Endothelial cell of umbilical vein (primary cell): ENCODE measurements around the gene NLGN1. TPM values are rescaled to one million over a fixed set of nuclear protein-coding genes. Genes with fewer than 3 reads are reported as not detected.

Experiments
- BruUV-seq: library from RNA; stranded (reverse); fragments of 400-500 nt; replicated peaks from 2 replicates; lab custom pipeline; 2021; lab: Mats Ljungman, UMichigan
- CTCF ChIA-PET: fragments of 300-600, 350-600 bp; sonication (Branson Sonifier 250); formaldehyde crosslinking; loops from one replicate; lab custom pipeline; 2021; ENCODE audit warnings: antibody characterized with exemption, inconsistent platforms; lab: Charles Lee
- POLR2A ChIA-PET: fragments of 300-600, 350-600 bp; sonication (Branson Sonifier 250); formaldehyde crosslinking; loops from one replicate; lab custom pipeline; 2021; ENCODE audit warnings: antibody characterized with exemption, inconsistent platforms; lab: Charles Lee
- DNase-seq: peaks from one replicate; pipeline ENCODE4 v3.0.0-alpha.2; 2011; ENCODE audit warnings: low read depth, low spot score
- FAIRE-seq: peaks from 2 replicates; lab custom pipeline; 2011; peaks lifted over from hg19 to GRCh38; lab: Jason Lieb, UNC
- H2AFZ ChIP-seq: 2 replicates; pipeline ENCODE4 v1.6.0; 2012; ENCODE audit warnings: low read depth, low read length, control low read depth, inconsistent platforms
- H3K27ac ChIP-seq: 2 replicates; pipeline ENCODE4 v1.5.1; 2011; ENCODE audit warnings: low read depth, mild to moderate bottlenecking, control low read depth, low read length, moderate library complexity; ENCODE audit not compliant: insufficient read depth
- H3K27me3 ChIP-seq, 2 experiments: 2 replicates each; pipeline versions ENCODE4 v1.6.0 to v1.6.1; 2011; ENCODE audit warnings: low read length in 2 of 2, mixed read lengths in 1 of 2; ENCODE audit not compliant: control insufficient read depth in 2 of 2, insufficient read depth in 2 of 2
- H3K36me3 ChIP-seq, 2 experiments: 2 replicates in 1 of 2; 3 replicates in 1 of 2; pipeline ENCODE4 v1.5.1; 2011; ENCODE audit warnings: low read length in 2 of 2, mild to moderate bottlenecking in 1 of 2, moderate library complexity in 1 of 2; ENCODE audit not compliant: control insufficient read depth in 2 of 2, insufficient read depth in 2 of 2; ENCODE audit errors: extremely low read depth in 1 of 2
- H3K4me1 ChIP-seq: 3 replicates; pipeline ENCODE4 v1.5.1; 2011; ENCODE audit warnings: mild to moderate bottlenecking, low read length; ENCODE audit not compliant: control insufficient read depth, insufficient read depth; ENCODE audit errors: extremely low read depth
- H3K4me2 ChIP-seq: 2 replicates; pipeline ENCODE4 v1.6.1; 2011; ENCODE audit warnings: low read length, control low read depth, mixed read lengths; ENCODE audit not compliant: insufficient read depth
- H3K4me3 ChIP-seq, 3 experiments: fragments of 200-600 bp in 1 of 3; sonication (generic), shearing (Covaris generic) in 1 of 3; replicated peaks in 1 of 3; 2 replicates each; pipeline ENCODE4 v1.5.1; 2011 to 2016; ENCODE audit warnings: control low read depth in 3 of 3, low read length in 3 of 3, mild to moderate bottlenecking in 2 of 3, inconsistent platforms in 1 of 3, low read depth in 1 of 3, moderate library complexity in 1 of 3; ENCODE audit not compliant: insufficient read depth in 1 of 3
- H3K79me2 ChIP-seq: 2 replicates; pipeline ENCODE4 v1.6.0; 2012; ENCODE audit warnings: low read length, inconsistent platforms; ENCODE audit not compliant: control insufficient read depth, insufficient read depth
- H3K9ac ChIP-seq: replicated peaks from 2 replicates; pipeline ENCODE3; 2011; ENCODE audit warnings: low read length, control low read depth; ENCODE audit not compliant: insufficient read depth; ENCODE audit errors: extremely low read depth
- H3K9me1 ChIP-seq: replicated peaks from 3 replicates; pipeline ENCODE4 v1.6.0; 2011; ENCODE audit warnings: mild to moderate bottlenecking, low read length; ENCODE audit not compliant: control insufficient read depth, insufficient read depth; ENCODE audit errors: extremely low read depth
- H3K9me3 ChIP-seq: replicated peaks from 2 replicates; pipeline ENCODE4 v1.5.1; 2012; ENCODE audit warnings: low read length, inconsistent platforms; ENCODE audit not compliant: control insufficient read depth, insufficient read depth
- H4K20me1 ChIP-seq: replicated peaks from 2 replicates; pipeline ENCODE3; 2011; ENCODE audit warnings: mild to moderate bottlenecking, low read length; ENCODE audit not compliant: control insufficient read depth, insufficient read depth; ENCODE audit errors: extremely low read depth
- EZH2 ChIP-seq: IDR thresholded peaks from 2 replicates; pipeline ENCODE4 v1.6.1; 2012; ENCODE audit warnings: borderline replicate concordance, low read depth, mild to moderate bottlenecking, moderate library complexity, low read length, inconsistent platforms; ENCODE audit not compliant: severe bottlenecking
- FOS ChIP-seq: IDR thresholded peaks from 2 replicates; pipeline ENCODE4 v1.6.1; 2011; ENCODE audit warnings: mild to moderate bottlenecking, low read length, moderate library complexity, borderline replicate concordance; ENCODE audit not compliant: insufficient read depth
- GATA2 ChIP-seq: IDR thresholded peaks from 2 replicates; pipeline ENCODE4 v1.7.0; 2011; ENCODE audit warnings: low read depth, mild to moderate bottlenecking, moderate library complexity, mixed read lengths, low read length; ENCODE audit not compliant: insufficient read length, insufficient read depth
- JUN ChIP-seq: IDR thresholded peaks from 2 replicates; pipeline ENCODE4 v1.6.1; 2011; ENCODE audit warnings: borderline replicate concordance, low read depth; ENCODE audit not compliant: insufficient read length, insufficient read depth
- MYC ChIP-seq: IDR thresholded peaks from one replicate; pipeline ENCODE4 v1.6.1; 2011; ENCODE audit warnings: mild to moderate bottlenecking, low read depth, low read length
- POLR2A ChIP-seq: IDR thresholded peaks from 2 replicates; pipeline ENCODE4 v1.6.1; 2012; ENCODE audit warnings: low read depth, mild to moderate bottlenecking, control low read depth, low read length
- POLR2AphosphoS5 ChIP-seq: IDR thresholded peaks from 2 replicates; pipeline ENCODE4 v1.6.1; 2012; ENCODE audit warnings: low read depth, mild to moderate bottlenecking, control low read depth, low read length, moderate library complexity; ENCODE audit not compliant: insufficient read depth
- dilution Hi-C: fragments of 300-500 bp; cut with MboI; formaldehyde crosslinking; loops from one replicate; pipeline ENCODE4 v1.15.0; 2019; ENCODE audit warnings: low sequenced_read_pairs; ENCODE audit not compliant: extremely low pct_ligation_motif_present
- intact Hi-C: fragments of 100-400 bp; cut with micrococcal nuclease; formaldehyde crosslinking; loops from one replicate; pipeline ENCODE4 v1.10.0; 2022
- polyA plus RNA-seq, 4 experiments: library from polyadenylated mRNA; depleted of rRNA in 3 of 4; stranded (reverse) in 3 of 4; unstranded in 1 of 4; fragments of >200 nt; gene quantifications; 2 replicates each; pipeline versions ENCODE4 v1.2.1 to v1.2.3, GENCODE V29; 2011 to 2012; ENCODE audit warnings: missing spikeins in 1 of 4
- total RNA-seq: library from RNA; stranded (reverse); gene quantifications from 2 replicates; pipeline ENCODE4 v1.2.3, GENCODE V29; 2021
- TF ChIP-seq, protein P1 (sequence below): IDR thresholded peaks from 2 replicates; pipeline ENCODE4 v1.6.1; 2011; ENCODE audit not compliant: insufficient read depth, insufficient read length
- TF ChIP-seq, protein P2 (sequence below), 2 donors: IDR thresholded peaks; 1 replicate in 1 of 2; 2 replicates in 1 of 2; pipeline ENCODE4 v1.5.1; 2011; ENCODE audit warnings: low read length in 2 of 2, mild to moderate bottlenecking in 2 of 2, moderate library complexity in 2 of 2, control low read depth in 1 of 2, inconsistent platforms in 1 of 2, low read depth in 1 of 2; ENCODE audit not compliant: insufficient read depth in 1 of 2; ENCODE audit errors: extremely low read depth in 1 of 2

NLGN1 gene
- total and polyA plus RNA-seq, 2 donors (not counting 3 experiments of a cell fraction or from before 2014, with no cell fraction given), result 7.9 to 16.3 TPM

DNA sequence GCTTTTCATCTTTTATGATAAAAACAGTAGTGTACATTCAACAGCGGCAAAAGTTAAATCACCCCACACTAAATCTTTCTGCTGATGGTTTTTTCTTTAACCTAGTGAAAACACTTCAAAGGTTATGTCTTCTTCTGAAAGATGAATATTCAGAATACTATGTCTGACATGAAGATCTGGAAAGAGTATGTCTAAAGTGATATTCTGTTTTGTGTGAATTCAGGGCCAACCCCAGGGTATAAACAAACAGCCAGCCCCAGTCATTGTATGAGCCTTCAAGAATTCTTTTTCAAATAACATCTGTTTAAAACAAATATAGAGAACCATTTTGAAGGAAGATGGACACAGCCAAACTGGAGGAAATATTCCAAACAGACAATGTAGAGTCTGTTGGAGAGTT is 880.5 kb downstream of the NLGN1 start:
- Histone ChIP-seq H3K79me2 (no peaks in the 10 kb centered on the region), H4K20me1 (no peaks in the 10 kb centered on the region), H3K4me2 (no peak overlapping the region), H3K27ac (no peak overlapping the region), H3K9me3 (no peaks in the 10 kb centered on the region), H3K4me3 (no peak overlapping the region), H3K4me1 (no peaks in the 10 kb centered on the region), H3K27me3 (no peaks in the 10 kb centered on the region), H3K9me1 (no peaks in the 10 kb centered on the region), H3K36me3 (no peaks in the 10 kb centered on the region), H2AFZ (no peak overlapping the region), H3K9ac (no peak overlapping the region)
- TF ChIP-seq FOS, result no peak
- TF ChIP-seq POLR2AphosphoS5, result no peak
- TF ChIP-seq GATA2, result no peak
- TF ChIP-seq MYC, result no peak
- TF ChIP-seq JUN, result no peak
- no peak for TF ChIP-seq POLR2A
- TF ChIP-seq, protein P1, sequence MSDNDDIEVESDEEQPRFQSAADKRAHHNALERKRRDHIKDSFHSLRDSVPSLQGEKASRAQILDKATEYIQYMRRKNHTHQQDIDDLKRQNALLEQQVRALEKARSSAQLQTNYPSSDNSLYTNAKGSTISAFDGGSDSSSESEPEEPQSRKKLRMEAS, result no peak
- TF ChIP-seq, protein P2, sequence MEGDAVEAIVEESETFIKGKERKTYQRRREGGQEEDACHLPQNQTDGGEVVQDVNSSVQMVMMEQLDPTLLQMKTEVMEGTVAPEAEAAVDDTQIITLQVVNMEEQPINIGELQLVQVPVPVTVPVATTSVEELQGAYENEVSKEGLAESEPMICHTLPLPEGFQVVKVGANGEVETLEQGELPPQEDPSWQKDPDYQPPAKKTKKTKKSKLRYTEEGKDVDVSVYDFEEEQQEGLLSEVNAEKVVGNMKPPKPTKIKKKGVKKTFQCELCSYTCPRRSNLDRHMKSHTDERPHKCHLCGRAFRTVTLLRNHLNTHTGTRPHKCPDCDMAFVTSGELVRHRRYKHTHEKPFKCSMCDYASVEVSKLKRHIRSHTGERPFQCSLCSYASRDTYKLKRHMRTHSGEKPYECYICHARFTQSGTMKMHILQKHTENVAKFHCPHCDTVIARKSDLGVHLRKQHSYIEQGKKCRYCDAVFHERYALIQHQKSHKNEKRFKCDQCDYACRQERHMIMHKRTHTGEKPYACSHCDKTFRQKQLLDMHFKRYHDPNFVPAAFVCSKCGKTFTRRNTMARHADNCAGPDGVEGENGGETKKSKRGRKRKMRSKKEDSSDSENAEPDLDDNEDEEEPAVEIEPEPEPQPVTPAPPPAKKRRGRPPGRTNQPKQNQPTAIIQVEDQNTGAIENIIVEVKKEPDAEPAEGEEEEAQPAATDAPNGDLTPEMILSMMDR (IDR thresholded peaks at IDR 0.05; ENCODE audit: extremely low read depth in 1 of 2, insufficient read depth in 1 of 2, low read depth in 1 of 2, low read length in 2 of 2), result no peak
- no peak for TF ChIP-seq EZH2
- FAIRE-seq (no peak), DNase-seq (no peak)
- no TSS peak for BruUV-seq
- intact Hi-C loops (no loop called here), dilution Hi-C loops (no loop called here)
- CTCF ChIA-PET, result no interaction called here
- POLR2A ChIA-PET, result no interaction called here
